HG03095 (cell line): ENCODE measurements around the gene FYN.

Experiments used
- ATAC-seq: cut with Tn5 transposase; IDR thresholded peaks from one replicate; pipeline ENCODE4 v1.9.1; 2021; ENCODE audit warnings: moderate library complexity; ENCODE audit not compliant: unreplicated experiment

FYN gene

GRCh38 chr6:111772381-111772780, 100.9 kb downstream of the FYN start:
- no peak for ATAC-seq

DNA sequence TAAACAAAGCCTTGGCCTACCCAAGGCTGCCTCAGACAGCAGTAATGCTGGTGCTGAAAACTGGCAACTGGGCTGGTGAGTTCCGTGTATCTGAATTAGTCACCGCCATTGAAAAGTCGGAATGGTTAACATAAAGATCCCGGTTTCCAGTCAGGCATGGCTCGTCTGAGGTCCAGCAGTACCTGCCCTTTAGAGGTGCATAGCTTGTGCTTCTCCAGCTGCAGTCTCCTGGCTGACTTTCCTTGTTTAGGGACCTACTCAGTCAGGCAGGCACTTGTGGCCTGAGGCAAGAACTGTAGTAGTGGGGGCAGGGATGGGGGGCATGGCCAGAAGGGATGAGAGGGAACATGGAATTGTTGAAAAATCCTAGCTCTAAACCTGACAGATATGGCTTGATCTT, 101.6 kb downstream of the FYN start:
- ATAC-seq = no peak

GRCh38 chr6:111771094-111771432, 102.2 kb downstream of the FYN start:
- ATAC-seq = no peak

DNA sequence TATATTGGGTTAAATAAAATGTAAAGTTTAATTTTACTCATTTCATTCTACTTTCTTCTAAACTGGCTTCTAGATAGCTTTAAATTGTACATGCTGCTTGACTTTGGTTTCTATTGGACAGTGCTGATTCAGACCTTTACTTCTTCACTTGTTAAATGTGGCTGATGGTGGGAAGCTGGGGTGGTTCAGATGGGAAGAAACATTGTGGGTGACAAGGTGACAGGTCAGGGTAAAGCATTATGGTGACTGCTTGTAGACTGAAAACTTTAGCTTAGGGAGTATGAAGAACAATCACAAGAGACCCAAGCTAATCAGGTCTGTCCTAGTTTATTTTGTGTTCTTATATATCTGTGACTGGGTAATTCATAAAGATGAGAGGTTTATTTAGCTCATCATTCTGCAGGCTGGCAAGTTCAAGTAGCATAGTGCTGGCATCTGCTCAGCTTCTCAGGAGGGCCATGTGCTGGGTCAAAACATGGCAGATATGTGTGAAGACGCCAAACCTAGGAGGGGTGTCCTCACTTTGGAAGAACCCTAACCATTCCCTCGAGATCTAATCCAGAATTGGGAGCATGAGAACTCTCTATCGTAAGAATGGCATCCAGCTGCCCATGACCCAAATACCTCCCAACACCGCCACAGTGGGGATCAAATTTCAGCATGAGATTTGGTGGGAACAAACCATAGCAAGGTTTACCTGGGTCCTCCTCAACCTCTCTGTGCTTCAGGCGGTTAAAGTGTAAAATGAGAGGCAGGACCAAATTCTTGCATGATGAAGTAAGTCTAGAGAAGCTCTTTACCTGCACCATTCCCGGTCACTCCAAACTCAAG, 102.8 kb downstream of the FYN start:
- no peak for ATAC-seq

- no peak for ATAC-seq
Measured at GRCh38 chr6:111769365-111770152, 103.7 kb downstream of the FYN start.

DNA sequence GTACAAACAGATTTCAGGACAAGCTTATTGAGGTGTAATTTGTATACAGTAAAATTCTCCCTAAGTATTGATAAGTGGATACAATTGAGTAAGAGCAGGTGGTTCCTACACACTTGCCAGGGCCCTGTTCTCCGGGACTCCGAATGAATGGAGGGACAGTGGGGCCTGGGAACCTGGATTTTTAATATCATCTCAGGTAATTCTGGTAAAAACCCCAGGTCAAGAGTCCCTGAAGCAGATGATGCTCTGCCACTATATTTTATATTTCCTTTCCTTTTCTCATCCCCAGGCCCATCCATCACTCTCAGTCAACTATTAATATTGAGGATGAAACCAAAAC, 104.9 kb downstream of the FYN start:
- no peak for ATAC-seq

- ATAC-seq = no peak
Measured at GRCh38 chr6:111767752-111768430, 105.4 kb downstream of the FYN start.

- no peak for ATAC-seq
Measured at GRCh38 chr6:111766201-111766857, 106.9 kb downstream of the FYN start.

DNA sequence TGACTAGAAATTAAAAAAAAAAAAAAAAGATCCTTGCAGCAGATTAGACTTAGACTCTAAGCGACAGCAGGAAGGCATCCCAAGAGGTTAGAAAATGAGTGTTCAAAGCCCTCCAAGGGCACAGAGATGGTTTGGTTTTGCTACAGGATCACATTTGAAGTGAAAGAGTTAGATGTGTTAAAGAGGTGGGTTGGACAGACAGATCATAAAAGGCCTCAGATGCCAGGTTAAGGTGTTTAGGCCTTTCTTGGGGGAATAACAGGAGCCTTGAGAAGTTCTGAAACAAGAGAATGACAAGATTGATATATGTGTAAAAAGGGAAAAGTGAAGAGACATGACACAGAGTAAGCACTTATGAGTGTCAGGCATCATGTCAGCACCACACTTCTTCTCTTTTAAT, 107.5 kb downstream of the FYN start:
- ATAC-seq = no peak

- peak; percentile 68 for ATAC-seq
Measured at GRCh38 chr6:111764238-111765175, 108.7 kb downstream of the FYN start.

DNA sequence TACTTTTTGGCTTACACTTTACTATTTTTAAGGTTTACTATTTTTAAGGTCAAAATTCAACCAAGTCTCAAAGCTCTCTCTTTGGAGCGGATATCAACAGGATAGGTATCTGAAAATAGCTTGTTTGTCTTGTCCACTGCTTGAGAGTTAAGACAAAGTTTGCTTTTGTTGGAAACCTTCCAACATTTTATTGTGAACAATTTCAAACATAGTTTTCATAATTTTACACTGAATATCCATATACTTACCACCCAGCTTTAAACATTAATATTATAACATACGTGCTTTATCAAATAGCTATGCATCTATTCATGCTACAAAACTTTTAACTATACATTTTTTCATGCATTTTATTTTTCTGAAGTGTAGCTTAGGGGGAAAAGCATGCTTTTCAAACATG, 109.9 kb downstream of the FYN start:
- ATAC-seq = no peak

DNA sequence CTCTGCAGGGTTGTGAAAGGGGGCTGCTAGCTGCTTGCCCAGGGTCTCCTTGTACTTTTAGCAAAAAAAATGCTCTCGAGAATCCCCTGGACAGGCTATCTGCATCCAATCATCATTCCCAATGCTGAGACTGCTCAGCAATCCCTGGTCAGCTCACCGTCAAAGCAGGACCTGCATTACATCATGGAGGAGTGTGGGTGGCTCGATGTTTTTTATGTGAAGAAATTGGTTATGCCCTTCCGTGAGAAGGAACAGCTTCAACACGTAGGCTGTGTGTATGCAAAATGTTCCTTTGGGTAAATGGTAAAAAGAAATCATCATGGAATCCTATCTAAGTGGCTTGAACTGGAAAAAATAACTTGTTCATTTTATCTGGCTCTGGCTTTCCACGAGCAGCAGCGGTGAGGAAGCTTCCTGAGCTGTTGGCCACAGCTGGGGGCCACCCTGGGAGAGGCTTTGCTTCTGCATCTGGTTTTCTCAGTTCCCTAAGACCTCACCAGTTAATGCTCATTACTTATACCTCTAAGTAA, 111.4 kb downstream of the FYN start:
- ATAC-seq = peak; percentile 46

DNA sequence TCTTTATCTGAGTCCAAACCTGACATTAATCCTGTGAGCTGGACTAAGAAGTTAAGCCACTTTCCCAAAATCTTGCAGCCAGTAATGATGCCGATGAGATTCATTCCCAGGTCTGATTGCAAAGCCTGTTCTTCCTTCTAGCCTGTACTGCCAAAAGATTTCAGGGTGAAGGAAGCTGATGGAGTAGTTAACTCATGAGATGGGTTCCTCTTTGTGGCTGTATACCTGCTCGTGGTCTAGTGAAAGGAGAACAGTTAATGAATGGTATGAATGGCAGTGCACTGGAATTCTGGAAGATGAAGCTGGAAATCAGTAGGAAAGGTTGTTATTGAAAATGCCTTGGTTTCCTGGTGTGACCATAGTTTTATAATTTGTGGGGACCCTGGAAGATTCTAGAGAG, 112.0 kb downstream of the FYN start:
- no peak for ATAC-seq

- ATAC-seq = no peak
Measured at GRCh38 chr6:111759836-111760785, 113.1 kb downstream of the FYN start.

- ATAC-seq = no peak
Measured at GRCh38 chr6:111759331-111759835, 113.9 kb downstream of the FYN start.

GRCh38 chr6:111758608-111759329, 114.5 kb downstream of the FYN start:
- no peak for ATAC-seq

- ATAC-seq = no peak
Measured at GRCh38 chr6:111757342-111757741, 115.9 kb downstream of the FYN start.

DNA sequence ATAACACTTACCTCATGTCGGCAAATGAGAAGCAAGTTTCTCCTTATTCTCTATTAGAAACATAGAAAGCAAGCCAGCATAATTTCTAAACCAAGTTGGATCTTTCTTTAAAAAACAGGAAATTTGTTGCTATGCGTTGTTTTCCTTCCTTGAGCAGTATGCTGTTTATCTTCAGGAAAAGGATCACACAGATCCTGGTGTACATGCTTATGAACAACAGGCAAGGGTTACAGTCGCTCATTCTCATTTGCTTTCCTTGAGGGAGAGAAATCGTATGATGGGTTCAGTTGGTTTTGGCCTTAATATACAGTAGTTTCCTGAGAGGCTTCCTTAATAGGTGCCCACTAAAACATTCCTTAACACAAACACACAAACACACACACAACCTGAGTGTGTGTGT, 118.8 kb downstream of the FYN start:
- ATAC-seq = no peak
